ENCODE measurements around the gene SLC16A7. TPM values are rescaled to one million over a fixed set of nuclear protein-coding genes. Genes with fewer than 3 reads are reported as not detected.

Gene SLC16A7
- total and polyA plus RNA-seq, 2 of the 8 experiments (the other 6 are each of a cell fraction or from before 2014, with no cell fraction given): 0.74 to 4.3 TPM

GRCh38 chr12:59828521-59828920 lies 232.7 kb downstream of the SLC16A7 start:
- Histone ChIP-seq H3K4me3 (ENCODE audit: extremely low read depth in 1 of 4, insufficient read depth in 2 of 4, low read depth in 3 of 4, low read length in 4 of 4) (no peak overlapping the region), H2BK15ac (ENCODE audit: low read length) (no peak overlapping the region), H3K79me2 (ENCODE audit: control insufficient read depth in 1 of 2, insufficient read depth in 2 of 2, low read length in 2 of 2) (no peaks in the 10 kb centered on the region), H4K20me1 (replicated peaks in 1 of 2; ENCODE audit: control insufficient read depth in 1 of 2, insufficient read depth in 2 of 2, low read length in 2 of 2) (no peaks in the 10 kb centered on the region), H4K5ac (ENCODE audit: insufficient read length, low read depth, low read length) (no peak overlapping the region), H3K4me1 (replicated peaks in 1 of 4; ENCODE audit: control insufficient read depth in 3 of 4, insufficient read depth in 4 of 4, low read length in 3 of 4) (no peaks in the 10 kb centered on the region), H3K36me3 (ENCODE audit: control insufficient read depth in 2 of 4, insufficient read depth in 4 of 4, low read length in 3 of 4) (no peaks in the 10 kb centered on the region), H3K56ac (replicated peaks; ENCODE audit: insufficient read length, low read depth, low read length) (no peak overlapping the region), H3K14ac (ENCODE audit: insufficient read length) (no peak overlapping the region), H3K27ac (ENCODE audit: low read depth, low read length) (no peak overlapping the region), H3K27me3 (replicated peaks in 1 of 4; ENCODE audit: control insufficient read depth in 3 of 4, extremely low read depth in 1 of 4, insufficient read depth in 3 of 4, low read length in 3 of 4) (no peaks in the 10 kb centered on the region), H3K4ac (replicated peaks; ENCODE audit: insufficient read length, low read depth, low read length) (no peak overlapping the region), H3K9me3 (ENCODE audit: insufficient read depth in 2 of 2, low read depth in 1 of 2, low read length in 1 of 2) (no peaks in the 10 kb centered on the region; a peak in 1 of 4 replicates), H3K4me2 (ENCODE audit: insufficient read depth in 1 of 2, low read depth in 2 of 2, low read length in 2 of 2) (no peak overlapping the region), H2AK5ac (ENCODE audit: low read depth, low read length) (no peak overlapping the region), H2BK5ac (ENCODE audit: low read depth, low read length) (no peak overlapping the region), H3K79me1 (ENCODE audit: low read depth, low read length) (no peaks in the 10 kb centered on the region), H2BK12ac (ENCODE audit: low read depth, low read length) (no peak overlapping the region), H3K23ac (ENCODE audit: insufficient read length) (no peak overlapping the region), H3K9ac (replicated peaks in 1 of 4; ENCODE audit: extremely low read depth in 1 of 4, low read depth in 3 of 4, low read length in 3 of 4) (no peak overlapping the region), H4K91ac (replicated peaks; ENCODE audit: insufficient read length, low read length) (no peak overlapping the region), H2AFZ (ENCODE audit: low read length) (no peak overlapping the region), H2BK20ac (ENCODE audit: low read length) (no peak overlapping the region), H3K18ac (ENCODE audit: extremely low read depth, low read length) (no peak overlapping the region), H3K23me2 (ENCODE audit: low read depth, low read length) (no peaks in the 10 kb centered on the region), H2BK120ac (replicated peaks; ENCODE audit: low read depth, low read length) (no peak overlapping the region), H4K8ac (ENCODE audit: extremely low read depth, insufficient read depth, low read length) (no peak overlapping the region)
- TF ChIP-seq SIN3A (conservative IDR thresholded peaks at IDR 0.05 in 1 of 2, IDR thresholded peaks at IDR 0.05 in 1 of 2; ENCODE audit: low read depth in 1 of 2, low read length in 2 of 2) (no peak), PHF8 (conservative IDR thresholded peaks at IDR 0.05; ENCODE audit: low read depth, low read length) (no peak), BRCA1 (IDR thresholded peaks at IDR 0.05; ENCODE audit: low read depth, low read length) (no peak), TAF7 (optimal IDR thresholded peaks at IDR 0.05; ENCODE audit: borderline replicate concordance, low read depth, low read length) (no peak), BCL11A (IDR thresholded peaks at IDR 0.05; ENCODE audit: low read depth in 2 of 2, low read length in 2 of 2) (no peak), YY1 (IDR thresholded peaks at IDR 0.05; ENCODE audit: low read depth, low read length) (no peak), CTBP2 (IDR thresholded peaks at IDR 0.05; ENCODE audit: borderline replicate concordance, insufficient read depth, insufficient read length, low read length) (no peak)
- CTCF ChIA-PET (ENCODE audit: partially characterized antibody): no interaction called here
- DNase-seq (ENCODE audit: low read depth in 1 of 2, low spot score in 2 of 2) (no peak), FAIRE-seq (no peak)
- POLR2A ChIA-PET (ENCODE audit: partially characterized antibody): no interaction called here

Data from H1 (cell line).